Ascending aorta (tissue), 2 donors: Measurements from ENCODE around the gene ABCC3. TPM values are rescaled to one million over a fixed set of nuclear protein-coding genes. Genes with fewer than 3 reads are reported as not detected.
A peak's percentile ranks its signal among the peaks of the same experiment; 100 is the strongest.

Source experiments
- DNase-seq, 2 donors: peaks; one replicate each; pipeline ENCODE4 v3.0.0-alpha.2; 2019; ENCODE audit warnings: low spot score in 2 of 2
- H3K27ac ChIP-seq, 2 donors: fragments of 200-600 bp; sonication (generic); one replicate each; pipeline ENCODE4 v1.5.1; 2016 to 2017; ENCODE audit warnings: mild to moderate bottlenecking in 1 of 2
- H3K27me3 ChIP-seq: fragments of 200-600 bp; sonication (generic); one replicate; pipeline ENCODE4 v1.5.1; 2017
- H3K36me3 ChIP-seq, 2 donors: fragments of 200-600 bp; sonication (generic); one replicate each; pipeline ENCODE4 v1.5.1; 2016
- H3K4me1 ChIP-seq, 2 donors: fragments of 200-600 bp; sonication (generic); one replicate each; pipeline ENCODE4 v1.5.1; 2016 to 2017; ENCODE audit warnings: mild to moderate bottlenecking in 1 of 2
- H3K4me3 ChIP-seq, 2 donors: fragments of 200-600 bp; sonication (generic); one replicate each; pipeline ENCODE4 v1.5.1; 2016 to 2017; ENCODE audit warnings: mild to moderate bottlenecking in 1 of 2
- H3K9me3 ChIP-seq, 2 donors: fragments of 200-600 bp; sonication (generic); one replicate each; pipeline ENCODE4 v1.5.1; 2016
- CTCF ChIP-seq, 3 experiments: fragments of 200-600 bp in 2 of 3; fragments of 450-650 bp in 1 of 3; sonication (generic) in 2 of 3; IDR thresholded peaks; one replicate each; pipeline ENCODE4 v1.5.1; 2016 to 2019; ENCODE audit warnings: antibody characterized with exemption in 3 of 3, mild to moderate bottlenecking in 1 of 3, moderate library complexity in 1 of 3
- intact Hi-C: fragments of 100-400 bp; cut with DNase I; formaldehyde crosslinking; loops from one replicate; pipeline ENCODE4 v1.15.1; 2023
- total RNA-seq: library from RNA; depleted of rRNA; stranded (reverse); fragments of >200 nt; gene quantifications from one replicate; pipeline ENCODE4 v1.1.0, GENCODE V29; 2016

The ABCC3 gene
- total RNA-seq, 1 donor from 2014 or later: 30.2 TPM

GRCh38 chr17:50692448-50693035, 57.9 kb downstream of the ABCC3 start:
- no peak for TF ChIP-seq CTCF (IDR thresholded peaks at IDR 0.05)

GRCh38 chr17:50693036-50693682, 58.5 kb downstream of the ABCC3 start:
- no peak for TF ChIP-seq CTCF (IDR thresholded peaks at IDR 0.05)
- peaks cover 8 to 35% of the 10 kb centered on the region in 2 donors for H3K4me1 ChIP-seq
- intact Hi-C loops: loop anchor here (2.0 kb wide), 1 partner anchor 142 kb away; no protein-coding TSS in a partner anchor
- DNase-seq: no peak
- H3K4me3 ChIP-seq: no peak overlapping the region
- H3K36me3 ChIP-seq: peaks cover 29 to 40% of the 10 kb centered on the region in 2 donors
- no peaks in the 10 kb centered on the region for H3K27me3 ChIP-seq
- H3K9me3 ChIP-seq: no peaks in the 10 kb centered on the region
- H3K27ac ChIP-seq: peak overlapping the region; percentile 14 to 54

More at GRCh38 chr17:50692448-50693035, 57.9 kb downstream of the ABCC3 start:
- H3K9me3 ChIP-seq: no peaks in the 10 kb centered on the region
- no peak for DNase-seq
- peak overlapping the region in 1 of 2 donors; percentile 54 for H3K27ac ChIP-seq
- no peaks in the 10 kb centered on the region for H3K27me3 ChIP-seq
- H3K36me3 ChIP-seq: peaks cover 24 to 34% of the 10 kb centered on the region in 2 donors
- intact Hi-C loops: loop anchor here (2.0 kb wide), 1 partner anchor 142 kb away; no protein-coding TSS in a partner anchor
- H3K4me3 ChIP-seq: no peak overlapping the region
- H3K4me1 ChIP-seq: peaks cover 10 to 38% of the 10 kb centered on the region in 2 donors

- Histone ChIP-seq H3K27ac (no peak overlapping the region), H3K36me3 (peaks cover 44 to 63% of the 10 kb centered on the region in 2 donors), H3K27me3 (no peaks in the 10 kb centered on the region), H3K4me3 (no peak overlapping the region), H3K9me3 (no peaks in the 10 kb centered on the region), H3K4me1 (peaks cover 8 to 14% of the 10 kb centered on the region in 2 donors)
- no peak for TF ChIP-seq CTCF (IDR thresholded peaks at IDR 0.05)
- intact Hi-C loops: loop anchor here (5.0 kb wide), 1 partner anchor 214 kb away; no protein-coding TSS in a partner anchor
- DNase-seq: no peak
These were observed 61.7 kb downstream of the ABCC3 start for GRCh38 chr17:50696365-50696879.

- Histone ChIP-seq H3K4me1 (peaks cover 8% of the 10 kb centered on the region in 2 donors), H3K27me3 (no peaks in the 10 kb centered on the region), H3K27ac (no peak overlapping the region), H3K9me3 (no peaks in the 10 kb centered on the region), H3K4me3 (no peak overlapping the region), H3K36me3 (peaks cover 44 to 62% of the 10 kb centered on the region in 2 donors)
- no peak for DNase-seq
- TF ChIP-seq CTCF (IDR thresholded peaks at IDR 0.05): no peak
- intact Hi-C loops: loop anchor here (5.0 kb wide), 1 partner anchor 215 kb away; no protein-coding TSS in a partner anchor
These were observed 62.4 kb downstream of the ABCC3 start for GRCh38 chr17:50697062-50697461.

- Histone ChIP-seq H3K4me3 (no peak overlapping the region), H3K36me3 (peaks cover 44 to 55% of the 10 kb centered on the region in 2 donors), H3K4me1 (peaks cover 4 to 5% of the 10 kb centered on the region in 2 donors), H3K27me3 (no peaks in the 10 kb centered on the region), H3K9me3 (no peaks in the 10 kb centered on the region), H3K27ac (no peak overlapping the region)
- intact Hi-C loops: loop anchor here (5.0 kb wide), 1 partner anchor 215 kb away; no protein-coding TSS in a partner anchor
- TF ChIP-seq CTCF (IDR thresholded peaks at IDR 0.05): no peak
- no peak for DNase-seq
These were observed 63.1 kb downstream of the ABCC3 start for GRCh38 chr17:50697663-50698272.
